Kidney epithelial cell (primary cell): ENCODE data around the gene SMAP1. TPM values are rescaled to one million over a fixed set of nuclear protein-coding genes. Genes with fewer than 3 reads are reported as not detected.

Source experiments
- DNase-seq: peaks from one replicate; pipeline ENCODE4 v3.0.0-alpha.2; 2010; ENCODE audit warnings: low read depth
- H3K27me3 ChIP-seq: 2 replicates; pipeline ENCODE4 v1.6.0; 2011; ENCODE audit warnings: low read length; ENCODE audit not compliant: control insufficient read depth, insufficient read depth
- H3K36me3 ChIP-seq: 2 replicates; pipeline ENCODE4 v1.5.1; 2011; ENCODE audit warnings: low read length; ENCODE audit not compliant: control insufficient read depth, insufficient read depth
- H3K4me3 ChIP-seq: 2 replicates; pipeline ENCODE4 v1.5.1; 2011; ENCODE audit warnings: low read depth, mild to moderate bottlenecking, control low read depth, low read length
- total RNA-seq: library from RNA; depleted of rRNA; stranded (reverse); fragments of >200 nt; gene quantifications from 2 replicates; pipeline ENCODE4 v1.2.3, GENCODE V29; 2015
- TF ChIP-seq, protein P1 (sequence below): IDR thresholded peaks from 2 replicates; pipeline ENCODE4 v1.5.1; 2011; ENCODE audit warnings: mild to moderate bottlenecking, moderate library complexity, low read length, control low read depth, inconsistent platforms; ENCODE audit not compliant: insufficient read depth, poor library complexity, severe bottlenecking

The SMAP1 gene
- total RNA-seq, 1 donor from 2014 or later: 27.5 TPM

- H3K36me3 ChIP-seq: no peaks in the 10 kb centered on the region
- TF ChIP-seq, protein P1, sequence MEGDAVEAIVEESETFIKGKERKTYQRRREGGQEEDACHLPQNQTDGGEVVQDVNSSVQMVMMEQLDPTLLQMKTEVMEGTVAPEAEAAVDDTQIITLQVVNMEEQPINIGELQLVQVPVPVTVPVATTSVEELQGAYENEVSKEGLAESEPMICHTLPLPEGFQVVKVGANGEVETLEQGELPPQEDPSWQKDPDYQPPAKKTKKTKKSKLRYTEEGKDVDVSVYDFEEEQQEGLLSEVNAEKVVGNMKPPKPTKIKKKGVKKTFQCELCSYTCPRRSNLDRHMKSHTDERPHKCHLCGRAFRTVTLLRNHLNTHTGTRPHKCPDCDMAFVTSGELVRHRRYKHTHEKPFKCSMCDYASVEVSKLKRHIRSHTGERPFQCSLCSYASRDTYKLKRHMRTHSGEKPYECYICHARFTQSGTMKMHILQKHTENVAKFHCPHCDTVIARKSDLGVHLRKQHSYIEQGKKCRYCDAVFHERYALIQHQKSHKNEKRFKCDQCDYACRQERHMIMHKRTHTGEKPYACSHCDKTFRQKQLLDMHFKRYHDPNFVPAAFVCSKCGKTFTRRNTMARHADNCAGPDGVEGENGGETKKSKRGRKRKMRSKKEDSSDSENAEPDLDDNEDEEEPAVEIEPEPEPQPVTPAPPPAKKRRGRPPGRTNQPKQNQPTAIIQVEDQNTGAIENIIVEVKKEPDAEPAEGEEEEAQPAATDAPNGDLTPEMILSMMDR: no peak
- H3K4me3 ChIP-seq: no peak overlapping the region
- no peak for DNase-seq
- no peaks in the 10 kb centered on the region for H3K27me3 ChIP-seq
These were observed 123.0 kb downstream of the SMAP1 start for GRCh38 chr6:70790483-70791224.

DNA sequence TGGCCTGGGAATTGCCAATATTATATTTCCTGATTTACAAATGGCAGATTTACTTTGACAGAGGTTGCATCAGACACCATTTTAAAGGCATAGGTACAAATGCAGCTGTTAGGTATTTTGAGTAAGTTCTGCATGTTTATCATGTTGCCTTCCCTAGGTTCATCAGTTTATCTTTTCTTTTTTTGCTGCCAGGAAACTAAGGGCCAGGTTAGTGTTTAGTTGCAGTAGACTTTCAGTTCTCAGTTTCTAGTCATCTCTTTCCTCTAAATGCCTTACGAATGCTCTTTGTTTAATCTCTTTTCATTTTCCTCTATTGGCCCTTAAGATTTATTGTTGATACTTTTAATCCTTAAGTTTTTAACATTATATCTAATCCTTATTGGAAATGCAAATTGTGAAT, 129.9 kb downstream of the SMAP1 start:
- Histone ChIP-seq H3K27me3 (no peaks in the 10 kb centered on the region), H3K36me3 (no peaks in the 10 kb centered on the region), H3K4me3 (no peak overlapping the region)
- no peak for DNase-seq
- TF ChIP-seq, protein P1: no peak

- DNase-seq: no peak
- TF ChIP-seq, protein P1: no peak
- H3K27me3 ChIP-seq: no peaks in the 10 kb centered on the region
These were observed 138.4 kb downstream of the SMAP1 start for GRCh38 chr6:70806086-70806485.

GRCh38 chr6:70811788-70812187, 144.1 kb downstream of the SMAP1 start:
- DNase-seq: no peak
- Histone ChIP-seq H3K36me3 (no peaks in the 10 kb centered on the region), H3K27me3 (no peaks in the 10 kb centered on the region), H3K4me3 (no peak overlapping the region)
- TF ChIP-seq, protein P1: no peak

More at GRCh38 chr6:70806086-70806485, 138.4 kb downstream of the SMAP1 start:
- H3K36me3 ChIP-seq: peaks cover 2% of the 10 kb centered on the region
- no peak overlapping the region for H3K4me3 ChIP-seq

DNA sequence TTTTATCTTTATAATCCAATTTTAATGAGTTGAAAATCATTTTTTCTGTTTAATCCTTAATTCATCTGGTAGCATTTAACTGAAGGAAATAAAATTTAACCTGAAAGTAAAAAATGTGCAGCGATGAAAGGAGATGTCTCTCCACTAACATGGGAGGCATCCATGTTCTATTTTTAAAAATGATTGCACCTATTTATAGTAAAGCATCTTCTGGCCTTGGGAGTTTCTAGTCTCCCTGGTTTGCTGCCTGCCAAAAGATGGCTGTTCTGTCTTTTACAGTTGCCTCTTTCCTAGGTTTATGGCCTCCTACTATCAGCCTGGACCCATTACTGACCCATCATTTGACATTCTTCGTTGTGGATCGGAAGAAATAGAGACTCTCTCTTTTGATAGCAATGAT, 146.2 kb downstream of the SMAP1 start:
- Histone ChIP-seq H3K27me3 (no peaks in the 10 kb centered on the region), H3K4me3 (no peak overlapping the region), H3K36me3 (no peaks in the 10 kb centered on the region)
- TF ChIP-seq, protein P1: no peak
- DNase-seq: no peak

DNA sequence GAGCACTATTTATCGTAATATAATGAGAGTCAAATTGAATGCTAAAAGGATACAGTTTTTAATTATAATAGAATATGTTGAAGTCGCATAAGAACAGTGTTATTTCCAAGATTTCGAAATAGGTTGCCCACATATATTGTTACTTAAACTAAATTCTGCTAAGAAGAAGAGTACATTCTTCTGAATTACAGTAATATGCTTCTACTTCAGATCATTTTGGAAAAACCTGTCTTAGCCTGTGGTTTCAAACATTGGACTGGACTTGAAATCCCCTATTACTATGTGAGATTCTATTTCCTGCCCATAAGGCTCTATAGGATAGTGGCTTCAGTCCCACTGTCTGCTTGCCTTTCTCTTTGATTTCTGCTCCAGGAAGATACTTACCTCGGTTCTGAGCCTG, 152.0 kb downstream of the SMAP1 start:
- no peak for DNase-seq
- TF ChIP-seq, protein P1: no peak
- Histone ChIP-seq H3K27me3 (no peaks in the 10 kb centered on the region), H3K36me3 (no peaks in the 10 kb centered on the region), H3K4me3 (no peak overlapping the region)
